HEK293T (cell line): ENCODE measurements around the gene TJP1.

Experiments
- CTCF ChIA-PET: fragments of 350-600 bp; formaldehyde crosslinking; extraction: SDS; loops from one replicate; lab custom pipeline; 2021; ENCODE audit warnings: antibody characterized with exemption, inconsistent platforms; lab: Yijun Ruan, JAX
- POLR2A ChIA-PET: fragments of 350-600 bp; formaldehyde crosslinking; extraction: SDS; loops from one replicate; lab custom pipeline; 2020; ENCODE audit warnings: antibody characterized with exemption, inconsistent platforms; lab: Yijun Ruan, JAX
- DNase-seq: peaks from one replicate; pipeline ENCODE4 v3.0.0; 2012; ENCODE audit warnings: mixed read lengths; ENCODE audit errors: extremely low spot score
- ARNT ChIP-seq: fragments of 450-650 bp; IDR thresholded peaks from 2 replicates; pipeline ENCODE4 v1.6.1; 2017; ENCODE audit warnings: mild to moderate bottlenecking
- BHLHE40 ChIP-seq: fragments of 450-650 bp; IDR thresholded peaks from 2 replicates; pipeline ENCODE4 v1.6.1; 2016; ENCODE audit warnings: mild to moderate bottlenecking, moderate library complexity, borderline replicate concordance
- CTBP1 ChIP-seq: fragments of 450-650 bp; IDR thresholded peaks from 2 replicates; pipeline ENCODE4 v1.6.1; 2016; ENCODE audit warnings: borderline replicate concordance
- ELF4 ChIP-seq: fragments of 450-650 bp; IDR thresholded peaks from 2 replicates; pipeline ENCODE4 v1.6.1; 2017; ENCODE audit warnings: antibody characterized with exemption
- FOXA1 ChIP-seq: fragments of 450-650 bp; IDR thresholded peaks from 2 replicates; pipeline ENCODE4 v1.6.1; 2016; ENCODE audit warnings: mild to moderate bottlenecking
- FOXK2 ChIP-seq: fragments of 450-650 bp; IDR thresholded peaks from 2 replicates; pipeline ENCODE4 v1.6.1; 2016; ENCODE audit warnings: mild to moderate bottlenecking
- FOXM1 ChIP-seq: fragments of 450-650 bp; IDR thresholded peaks from 2 replicates; pipeline ENCODE4 v1.6.1; 2017; ENCODE audit warnings: mild to moderate bottlenecking, borderline replicate concordance
- HDGF ChIP-seq: fragments of 450-650 bp; IDR thresholded peaks from 2 replicates; pipeline ENCODE4 v1.6.1; 2017; ENCODE audit warnings: antibody characterized with exemption, borderline replicate concordance
- L3MBTL2 ChIP-seq: fragments of 450-650 bp; conservative IDR thresholded peaks from 2 replicates; pipeline ENCODE4 v1.6.1; 2016; ENCODE audit warnings: mild to moderate bottlenecking
- LEF1 ChIP-seq: fragments of 450-650 bp; IDR thresholded peaks from 2 replicates; pipeline ENCODE4 v1.6.1; 2017; ENCODE audit warnings: mild to moderate bottlenecking, borderline replicate concordance
- NFRKB ChIP-seq: fragments of 450-650 bp; IDR thresholded peaks from 2 replicates; pipeline ENCODE4 v1.6.1; 2016; ENCODE audit warnings: mild to moderate bottlenecking, moderate library complexity
- SP1 ChIP-seq: fragments of 450-650 bp; IDR thresholded peaks from 2 replicates; pipeline ENCODE4 v1.6.1; 2017
- SUZ12 ChIP-seq: fragments of 450-650 bp; IDR thresholded peaks from 2 replicates; pipeline ENCODE4 v1.6.1; 2016; ENCODE audit warnings: mild to moderate bottlenecking
- TARDBP ChIP-seq: fragments of 450-650 bp; IDR thresholded peaks from 2 replicates; pipeline ENCODE4 v1.6.1; 2016
- ZNF384 ChIP-seq: fragments of 450-650 bp; IDR thresholded peaks from 2 replicates; pipeline ENCODE4 v1.6.1; 2016
- TF ChIP-seq, protein P1 (sequence below): fragments of 450-650 bp; IDR thresholded peaks from 2 replicates; pipeline ENCODE4 v1.6.1; 2016

The TJP1 gene

DNA sequence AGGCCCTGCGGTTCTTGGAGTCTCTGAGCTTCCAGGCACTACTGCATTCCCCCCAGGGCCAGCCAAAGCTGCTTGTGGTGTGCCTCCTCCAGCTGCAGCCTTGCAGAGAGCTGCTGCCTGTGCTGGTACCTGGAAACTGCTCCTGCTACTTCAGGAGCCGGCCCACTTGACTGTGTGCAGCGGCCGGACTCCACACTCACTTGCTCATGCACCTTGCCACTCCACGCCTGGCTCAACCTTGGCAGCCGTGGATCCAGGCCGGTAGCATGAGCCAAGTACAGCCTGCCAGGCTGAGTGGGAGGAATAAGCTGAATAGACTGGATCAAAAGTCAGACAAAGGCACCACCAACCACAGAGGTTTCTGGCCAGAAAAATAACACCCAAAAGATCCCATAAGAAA lies 169.7 kb downstream of the TJP1 start:
- DNase-seq = no peak
- ChIA-PET CTCF (no interaction called here), POLR2A (interaction anchor here (0.6 kb wide), 1 partner anchor 73 kb away, joined by 4 read pairs; no protein-coding TSS in a partner anchor)
- TF ChIP-seq ARNT (no peak), ZNF384 (no peak), NFRKB (no peak), SUZ12 (no peak), L3MBTL2 (no peak), BHLHE40 (no peak), LEF1 (no peak), TARDBP (no peak), SP1 (no peak), FOXM1 (no peak), HDGF (no peak), ELF4 (no peak), CTBP1 (no peak), FOXA1 (no peak), FOXK2 (no peak)
- TF ChIP-seq, protein P1, sequence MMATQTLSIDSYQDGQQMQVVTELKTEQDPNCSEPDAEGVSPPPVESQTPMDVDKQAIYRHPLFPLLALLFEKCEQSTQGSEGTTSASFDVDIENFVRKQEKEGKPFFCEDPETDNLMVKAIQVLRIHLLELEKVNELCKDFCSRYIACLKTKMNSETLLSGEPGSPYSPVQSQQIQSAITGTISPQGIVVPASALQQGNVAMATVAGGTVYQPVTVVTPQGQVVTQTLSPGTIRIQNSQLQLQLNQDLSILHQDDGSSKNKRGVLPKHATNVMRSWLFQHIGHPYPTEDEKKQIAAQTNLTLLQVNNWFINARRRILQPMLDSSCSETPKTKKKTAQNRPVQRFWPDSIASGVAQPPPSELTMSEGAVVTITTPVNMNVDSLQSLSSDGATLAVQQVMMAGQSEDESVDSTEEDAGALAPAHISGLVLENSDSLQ = no peak

DNA sequence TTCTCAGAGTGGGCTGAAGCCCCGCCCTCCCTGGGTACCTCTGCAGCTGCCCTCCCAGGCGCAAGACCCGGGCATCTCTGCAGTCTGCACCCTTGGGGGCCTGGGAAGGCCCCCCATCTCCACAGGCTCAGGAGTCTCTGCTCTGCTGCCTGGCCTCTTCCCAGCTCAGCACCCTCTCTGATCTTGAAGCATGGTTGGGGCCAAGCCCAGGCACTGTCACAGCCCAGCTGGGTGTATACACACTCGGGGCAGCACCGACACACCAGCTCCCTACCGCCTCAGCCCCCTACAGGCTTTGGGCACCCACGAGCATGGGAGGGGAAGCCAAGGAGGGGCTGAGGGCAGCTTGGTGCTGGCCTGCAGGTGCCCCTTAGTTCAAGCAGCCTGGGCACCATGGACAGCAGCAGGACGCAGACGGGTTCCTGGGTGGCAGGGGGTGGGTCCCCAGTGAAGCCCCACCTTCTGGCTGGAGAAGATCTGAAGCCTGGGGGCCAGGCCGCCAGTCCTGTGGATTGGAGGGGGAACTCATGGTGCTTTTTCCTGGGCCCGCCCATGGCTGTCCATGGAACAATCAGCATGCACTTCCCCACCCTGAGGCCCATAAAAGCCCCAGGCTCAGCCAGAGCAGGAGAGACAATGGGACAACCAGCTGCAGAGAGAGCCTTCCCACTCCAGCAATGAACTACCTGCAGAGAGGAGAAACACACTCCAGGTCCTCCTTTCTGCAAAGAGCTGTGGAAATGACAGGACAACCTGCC lies 170.6 kb downstream of the TJP1 start:
- POLR2A ChIA-PET = no interaction called here
- CTCF ChIA-PET = interaction anchor here (0.7 kb wide), 1 partner anchor 14 kb away, joined by 3 read pairs; no protein-coding TSS in a partner anchor
- TF ChIP-seq FOXA1 (no peak), SUZ12 (no peak), HDGF (no peak), TARDBP (no peak), NFRKB (no peak), CTBP1 (no peak), LEF1 (no peak), FOXK2 (no peak), ARNT (no peak)
- DNase-seq = no peak
